Stimulated activated CD8-positive, alpha-beta memory T cell treated with anti-CD3 and anti-CD28 coated beads, Interleukin-7, amount 100 ng/mL, for 4 hours (primary cell): ENCODE measurements around the gene KRT14.
"Not testable (repeated sequence)": the region's sequence is repeated elsewhere in the genome, so short reads cannot be mapped to it uniquely, and the experiment has no call there.

ENCODE experiments used
- DNase-seq, 2 donors: peaks; one replicate each; pipeline ENCODE4 v3.0.0-alpha.2; 2020; ENCODE audit warnings: low read depth in 2 of 2

KRT14 gene

GRCh38 chr17:41578971-41579370 lies 7.7 kb downstream of the KRT14 start:
- no peak for DNase-seq

- DNase-seq, result no peak
These were observed 8.2 kb downstream of the KRT14 start for GRCh38 chr17:41578538-41578937.

- DNase-seq, result not testable (repeated sequence)
These were observed 10.0 kb downstream of the KRT14 start for GRCh38 chr17:41576740-41577139.

DNA sequence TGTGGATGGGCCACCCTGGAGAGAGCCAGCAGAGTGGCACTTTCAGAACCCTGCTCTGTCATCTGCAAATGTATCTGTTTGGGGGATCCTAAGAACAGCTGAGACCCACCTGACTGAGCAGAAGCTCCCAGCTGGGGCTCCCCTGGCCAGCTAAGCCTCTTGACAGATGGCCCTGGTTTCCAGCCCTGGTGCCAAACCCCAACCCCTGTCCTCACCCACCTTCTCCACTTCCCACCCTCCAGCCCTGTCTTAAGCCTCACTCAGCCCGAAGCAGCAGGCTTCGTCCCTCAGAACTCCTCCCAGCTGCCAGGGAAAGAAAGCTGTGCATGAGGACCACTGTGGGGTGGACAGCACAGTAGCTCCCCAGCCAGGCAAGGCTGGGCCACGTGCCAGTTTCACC lies 11.4 kb downstream of the KRT14 start:
- no peak for DNase-seq

GRCh38 chr17:41571561-41572434 lies 14.9 kb downstream of the KRT14 start, which contains the start of gene KRT9:
KRT9 (minus strand) TSS chr17:41572059; CDS start chr17:41571992, 67 bp downstream.
- DNase-seq, result no peak

- DNase-seq, result no peak
These were observed 19.4 kb downstream of the KRT14 start for GRCh38 chr17:41567317-41567716.

DNA sequence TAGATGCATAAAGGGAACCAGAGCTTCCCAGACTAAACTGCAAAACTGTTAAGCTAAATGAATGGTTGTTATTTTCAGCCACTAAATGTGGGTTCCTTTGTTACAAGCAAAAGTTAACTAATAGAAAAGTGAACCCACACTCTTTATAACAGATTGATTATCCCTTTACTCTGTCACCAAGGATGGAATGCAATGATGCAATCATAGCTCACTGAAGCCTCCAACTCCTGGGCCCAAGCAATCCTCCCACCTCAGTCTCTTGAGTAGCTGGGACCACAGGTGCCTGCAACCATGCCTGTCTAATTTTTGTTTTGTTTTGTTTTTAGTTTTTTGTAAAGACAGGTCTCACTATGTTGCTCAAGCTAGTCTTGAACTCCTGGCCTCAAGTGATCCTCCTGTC lies 21.4 kb downstream of the KRT14 start:
- no peak for DNase-seq

DNA sequence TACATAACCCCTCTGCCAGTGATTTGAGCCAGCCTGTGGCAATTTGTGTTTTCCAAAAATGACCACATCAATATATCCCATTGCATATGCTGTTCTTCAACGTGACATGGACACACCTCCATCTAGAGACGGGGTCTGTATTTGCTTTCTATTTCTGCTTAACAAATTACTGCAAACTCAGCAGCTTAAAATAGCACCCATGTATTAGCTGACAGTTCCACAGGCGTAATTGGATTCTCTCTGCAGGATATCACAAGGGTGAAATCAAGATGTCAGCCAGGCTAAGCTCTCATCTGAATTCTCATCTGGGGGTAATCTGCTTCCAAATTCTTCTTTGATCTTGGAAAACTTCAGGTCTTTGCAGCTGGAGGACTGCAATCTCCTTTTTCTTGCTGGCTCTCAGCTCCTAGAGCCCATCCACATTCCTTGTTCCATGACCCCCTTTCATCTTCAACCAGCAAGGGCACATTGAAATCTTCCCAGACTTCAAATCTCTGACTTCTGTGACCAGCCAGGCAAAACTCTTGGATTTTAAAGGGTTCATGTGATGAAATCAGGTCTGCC lies 23.0 kb downstream of the KRT14 start:
- no peak for DNase-seq

- no peak for DNase-seq
These were observed 25.1 kb downstream of the KRT14 start for GRCh38 chr17:41561554-41561953.

DNA sequence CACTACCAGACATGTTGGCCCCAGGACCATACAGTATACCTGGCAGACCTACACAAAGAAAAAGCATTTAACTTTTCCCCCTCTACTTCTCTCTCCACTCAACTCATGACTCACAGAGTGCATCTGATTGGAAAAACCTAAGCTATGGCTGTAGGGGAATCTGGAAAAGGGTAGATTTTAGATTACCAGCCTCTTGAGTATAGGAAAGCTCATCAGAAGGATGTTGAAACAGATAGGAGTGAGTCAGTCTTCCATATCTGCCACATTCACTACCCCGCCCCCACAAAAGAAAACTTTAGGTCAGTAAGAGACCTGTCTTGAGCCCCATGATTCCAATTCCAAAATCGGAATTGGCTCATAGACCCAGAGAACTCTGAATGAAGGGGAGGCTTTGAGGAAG lies 27.1 kb downstream of the KRT14 start:
- no peak for DNase-seq

- DNase-seq, result no peak
These were observed 29.8 kb downstream of the KRT14 start for GRCh38 chr17:41556931-41557330.

DNA sequence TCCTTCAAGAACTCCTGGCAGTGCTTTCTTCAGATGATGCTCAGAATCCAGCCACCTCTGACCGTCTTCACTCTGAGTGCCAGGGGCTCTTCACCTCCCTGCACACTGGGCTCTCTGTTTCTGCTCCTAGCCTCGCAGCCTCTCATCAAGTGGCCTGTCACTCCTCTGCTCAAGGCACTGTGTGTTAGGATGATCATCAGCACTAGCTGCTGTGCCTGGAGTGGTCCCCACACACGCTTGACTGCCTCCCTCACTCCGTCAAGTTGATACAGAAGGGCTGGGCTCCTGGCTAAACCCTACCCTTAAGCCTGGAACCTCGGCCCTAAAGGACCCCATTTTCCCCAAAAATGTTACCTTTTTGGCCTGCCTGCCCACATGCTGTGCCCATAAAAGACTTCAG lies 30.4 kb downstream of the KRT14 start:
- no peak for DNase-seq

DNA sequence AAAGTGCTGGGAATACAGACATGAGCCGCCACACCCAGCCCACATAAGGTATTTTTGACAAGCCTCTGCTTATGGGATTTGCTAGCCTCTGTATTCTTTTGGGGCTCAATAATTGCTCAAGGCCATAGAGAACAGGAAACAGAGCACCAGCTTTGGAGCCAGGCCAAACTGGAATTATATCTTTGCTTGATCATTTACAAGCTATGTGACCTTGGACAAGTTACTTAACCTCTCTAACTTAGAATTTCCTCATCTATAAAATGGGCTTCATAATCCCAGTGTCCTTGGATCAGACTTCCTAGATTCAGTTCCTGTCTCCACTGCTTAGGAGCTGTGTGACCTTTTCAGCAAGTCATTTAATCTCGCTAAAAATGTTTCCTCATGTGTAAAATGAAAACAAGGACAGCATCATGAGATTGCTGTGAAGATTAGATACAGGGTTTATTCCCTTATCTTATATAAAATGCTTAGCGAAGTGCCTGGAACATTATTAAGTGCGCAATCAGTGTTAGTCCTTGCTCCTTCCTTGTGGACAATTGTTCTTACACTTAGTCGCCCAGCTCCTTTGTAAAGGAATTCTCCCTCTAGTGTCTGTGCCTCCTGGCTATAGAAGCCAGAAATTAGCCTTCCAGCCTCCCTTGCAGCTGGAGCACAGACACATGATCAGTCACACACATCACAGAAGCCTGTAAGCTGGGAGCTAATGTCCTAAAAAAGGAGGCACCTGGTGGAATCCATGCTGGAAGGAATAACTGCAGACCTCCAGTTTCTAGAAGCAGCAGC lies 31.4 kb downstream of the KRT14 start:
- no peak for DNase-seq

GRCh38 chr17:41553987-41554680 lies 32.6 kb downstream of the KRT14 start:
- DNase-seq, result no peak

GRCh38 chr17:41553176-41553575 lies 33.5 kb downstream of the KRT14 start:
- DNase-seq, result no peak

GRCh38 chr17:41552455-41552854 lies 34.2 kb downstream of the KRT14 start:
- DNase-seq, result no peak

DNA sequence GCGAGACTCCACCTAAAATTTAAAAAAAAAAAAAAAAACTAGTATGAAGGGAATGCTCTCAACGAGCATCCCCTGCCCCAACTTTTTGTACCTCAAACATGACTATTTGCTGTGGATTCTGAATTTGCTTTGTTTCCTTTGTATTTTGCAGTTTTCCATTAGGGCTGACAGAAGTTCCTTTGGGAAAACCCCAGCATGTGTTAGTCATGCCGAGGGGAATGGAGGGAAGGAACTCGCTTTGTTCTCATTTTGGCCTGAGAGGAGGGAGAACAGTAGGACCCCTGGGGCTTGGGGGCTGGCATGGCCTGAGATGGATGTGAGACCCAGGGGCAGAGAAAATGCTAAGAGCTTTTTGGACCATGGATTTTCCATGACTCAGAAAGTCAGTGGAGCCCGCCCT lies 35.3 kb downstream of the KRT14 start:
- DNase-seq, result no peak

DNA sequence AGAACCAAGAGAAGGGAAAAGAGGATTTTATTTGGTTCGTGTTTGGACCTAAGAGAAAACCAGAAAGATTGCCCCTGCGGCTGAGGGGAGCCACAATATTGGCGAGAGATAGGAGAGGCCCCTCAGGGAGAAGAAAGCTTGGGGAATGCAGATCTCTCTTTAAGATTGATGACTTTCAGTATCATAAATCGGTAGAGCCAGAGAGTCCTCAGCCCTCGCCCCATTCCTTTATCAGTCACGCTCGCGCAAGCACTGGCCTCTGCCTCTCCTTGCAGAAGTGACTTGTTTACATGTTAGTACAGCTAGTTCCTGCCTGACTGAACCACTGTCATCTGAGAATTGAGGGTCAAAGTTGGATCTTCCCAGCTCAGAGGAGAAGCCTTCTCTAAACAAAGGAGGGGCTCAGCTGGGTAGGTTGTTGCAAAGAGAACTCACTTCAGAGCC lies 37.1 kb downstream of the KRT14 start:
- DNase-seq, result no peak

DNA sequence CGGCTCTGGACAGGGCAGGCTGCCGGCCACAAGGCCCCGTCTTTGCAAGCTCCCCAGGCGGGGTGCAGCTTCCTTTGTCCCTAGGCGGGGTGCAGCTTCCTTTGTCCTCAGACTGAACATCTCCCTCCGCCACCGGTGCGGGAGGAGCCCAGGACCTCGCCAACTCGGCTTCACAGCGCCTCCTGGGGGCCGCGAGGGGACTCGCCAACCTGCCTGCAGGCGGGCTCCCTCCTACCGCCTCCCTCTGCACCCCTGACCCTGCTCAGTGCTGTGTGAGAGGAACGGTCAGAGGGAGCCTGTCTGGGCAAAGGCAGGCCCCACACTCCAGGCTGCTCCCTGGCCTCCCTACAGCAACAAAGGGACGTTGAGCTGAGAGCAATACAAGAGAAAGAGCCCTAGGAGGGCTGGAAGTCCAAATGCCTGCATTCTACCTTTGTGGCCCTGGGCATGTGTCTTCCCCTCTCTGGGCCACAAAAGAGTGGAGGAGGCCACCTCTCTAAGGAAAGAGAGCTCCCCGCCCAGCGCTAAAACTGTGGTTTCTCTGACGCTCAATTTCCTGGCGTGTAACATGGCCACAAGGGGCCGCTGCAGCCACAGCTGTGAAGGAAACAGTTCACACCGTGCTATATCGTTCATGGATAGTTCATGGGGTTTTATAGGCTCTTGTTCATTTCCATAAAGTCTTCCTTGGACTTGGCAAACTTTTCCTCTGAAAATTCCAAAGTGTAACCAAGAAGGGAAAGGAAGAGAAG lies 37.7 kb downstream of the KRT14 start:
- peak; percentile 64 to 66 for DNase-seq

DNA sequence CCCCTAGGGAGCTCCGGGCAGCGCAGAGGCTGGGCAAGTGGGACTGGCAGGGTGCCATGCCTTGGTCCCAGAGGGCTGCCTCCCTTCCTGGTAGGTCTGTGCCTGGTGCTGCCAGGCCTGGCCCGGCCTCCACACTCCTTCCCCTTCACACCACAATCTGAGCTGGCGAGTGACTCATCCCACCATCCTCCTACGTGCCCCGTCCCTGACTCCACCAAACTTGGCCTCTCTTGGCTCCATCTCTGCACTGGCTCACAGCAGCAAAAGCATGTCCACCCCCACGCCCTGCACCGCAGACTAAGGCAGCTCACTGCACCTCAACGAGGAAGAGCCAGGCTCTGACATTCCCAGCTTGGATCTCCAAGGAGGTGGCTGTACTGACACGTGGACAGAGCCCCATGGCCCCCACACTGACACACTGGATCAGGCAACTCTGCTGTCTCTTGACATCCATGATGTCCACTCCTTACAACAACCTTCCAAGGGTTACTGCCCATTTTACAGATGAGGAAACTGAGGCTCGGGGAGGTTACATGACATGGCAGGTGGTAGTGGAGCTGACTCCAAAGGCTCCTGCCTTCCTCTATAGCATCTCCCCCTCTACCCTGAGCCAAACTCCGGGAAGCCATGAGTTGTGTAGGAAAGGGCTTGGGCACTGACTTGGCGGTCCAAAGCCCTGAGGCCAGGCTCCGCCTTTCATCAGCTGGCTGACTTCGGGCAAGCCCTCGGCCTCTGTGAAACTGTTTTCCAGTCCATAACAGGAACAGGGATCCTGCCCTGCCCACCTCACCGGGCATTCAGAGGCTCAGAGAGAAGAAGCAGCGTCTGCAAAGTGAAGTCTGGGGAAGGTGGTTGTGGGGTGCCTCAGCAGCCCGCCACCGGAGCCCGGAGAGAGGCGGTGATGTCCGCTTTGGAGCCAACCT lies 38.5 kb downstream of the KRT14 start:
- DNase-seq, result peak; percentile 54 to 62
